Stomach (tissue), 9 donors: Measurements from ENCODE around the gene NPHP4. TPM values are rescaled to one million over a fixed set of nuclear protein-coding genes. Genes with fewer than 3 reads are reported as not detected.

ENCODE experiments used
- DNase-seq, 2 donors: peaks; one replicate each; pipeline versions ENCODE4 v3.0.0 to v3.0.0-alpha.2; 2013 to 2019
- H3K27ac ChIP-seq, 5 donors: fragments of 200-600 bp in 4 of 5; sonication (generic) in 4 of 5; one replicate each; pipeline ENCODE4 v1.5.1; 2013 to 2019; ENCODE audit warnings: mild to moderate bottlenecking in 1 of 5, moderate library complexity in 1 of 5
- H3K27me3 ChIP-seq, 3 donors: fragments of 200-600 bp; sonication (generic); one replicate each; pipeline ENCODE4 v1.5.1; 2017 to 2019; ENCODE audit warnings: mixed run types in 1 of 3
- H3K36me3 ChIP-seq, 4 donors: fragments of 200-600 bp; sonication (generic); 1 replicate in 3 of 4; 2 replicates in 1 of 4; pipeline ENCODE4 v1.5.1; 2016 to 2019
- H3K4me1 ChIP-seq, 4 donors: fragments of 200-600 bp; sonication (generic); one replicate each; pipeline ENCODE4 v1.5.1; 2016 to 2019
- H3K4me3 ChIP-seq, 4 donors: fragments of 200-600 bp; sonication (generic) in 3 of 4; one replicate each; pipeline ENCODE4 v1.5.1; 2016 to 2019; ENCODE audit warnings: mild to moderate bottlenecking in 1 of 4
- H3K9me3 ChIP-seq, 4 donors: fragments of 200-600 bp; sonication (generic); one replicate each; pipeline ENCODE4 v1.5.1; 2016 to 2019
- EP300 ChIP-seq: sonication (generic); formaldehyde crosslinking; IDR thresholded peaks from one replicate; pipeline ENCODE4 v1.6.1; 2017; ENCODE audit warnings: antibody characterized with exemption
- POLR2A ChIP-seq, 4 donors: fragments of 450-650 bp; IDR thresholded peaks; one replicate each; pipeline ENCODE4 v1.6.1; 2016; ENCODE audit warnings: antibody characterized with exemption in 4 of 4, control low read depth in 2 of 4, mild to moderate bottlenecking in 1 of 4, moderate library complexity in 1 of 4
- POLR2AphosphoS5 ChIP-seq, 3 donors: sonication (generic); formaldehyde crosslinking; IDR thresholded peaks; one replicate each; pipeline ENCODE4 v1.6.1; 2016; ENCODE audit warnings: antibody characterized with exemption in 3 of 3
- WGBS, 5 donors: extraction: QIAGEN DNeasy Blood & Tissue Kit in 3 of 5; methylation state at CpG; one replicate each; pipeline versions ENCODE4 v1.1.5 to v1.1.7; 2013 to 2018; 5-methylcytosine and 5-hydroxymethylcytosine counted together
- intact Hi-C: fragments of 100-400 bp; cut with DNase I; formaldehyde crosslinking; loops from one replicate; pipeline ENCODE4 v1.15.1; 2023; ENCODE audit warnings: low total_unique reads
- polyA plus RNA-seq, 3 donors: library from polyadenylated mRNA; stranded (reverse); fragments of 200-250 nt; gene quantifications; one replicate each; pipeline ENCODE4 v1.2.3, GENCODE V29; 2013
- total RNA-seq, 5 donors: library from RNA; depleted of rRNA; stranded (reverse); fragments of >200 nt; gene quantifications; one replicate each; pipeline versions ENCODE4 v1.1.0 to v1.2.3, GENCODE V29; 2014 to 2016
- TF ChIP-seq, protein P1 (sequence below), 7 experiments: fragments of 450-650 bp in 4 of 7; fragments of 200-600 bp in 3 of 7; sonication (generic) in 3 of 7; IDR thresholded peaks; one replicate each; pipeline ENCODE4 v1.5.1; 2016 to 2019; ENCODE audit warnings: antibody characterized with exemption in 7 of 7, control low read depth in 2 of 7, mild to moderate bottlenecking in 1 of 7
- donor health status: healthy with polysubstance abuse.
- donor health status: Bipolar disorder and iron deficiency.
- donor health status: healthy.

Gene NPHP4
- total and polyA plus RNA-seq, 8 donors, result 1.9 to 29.7 (median 7.3) TPM

DNA sequence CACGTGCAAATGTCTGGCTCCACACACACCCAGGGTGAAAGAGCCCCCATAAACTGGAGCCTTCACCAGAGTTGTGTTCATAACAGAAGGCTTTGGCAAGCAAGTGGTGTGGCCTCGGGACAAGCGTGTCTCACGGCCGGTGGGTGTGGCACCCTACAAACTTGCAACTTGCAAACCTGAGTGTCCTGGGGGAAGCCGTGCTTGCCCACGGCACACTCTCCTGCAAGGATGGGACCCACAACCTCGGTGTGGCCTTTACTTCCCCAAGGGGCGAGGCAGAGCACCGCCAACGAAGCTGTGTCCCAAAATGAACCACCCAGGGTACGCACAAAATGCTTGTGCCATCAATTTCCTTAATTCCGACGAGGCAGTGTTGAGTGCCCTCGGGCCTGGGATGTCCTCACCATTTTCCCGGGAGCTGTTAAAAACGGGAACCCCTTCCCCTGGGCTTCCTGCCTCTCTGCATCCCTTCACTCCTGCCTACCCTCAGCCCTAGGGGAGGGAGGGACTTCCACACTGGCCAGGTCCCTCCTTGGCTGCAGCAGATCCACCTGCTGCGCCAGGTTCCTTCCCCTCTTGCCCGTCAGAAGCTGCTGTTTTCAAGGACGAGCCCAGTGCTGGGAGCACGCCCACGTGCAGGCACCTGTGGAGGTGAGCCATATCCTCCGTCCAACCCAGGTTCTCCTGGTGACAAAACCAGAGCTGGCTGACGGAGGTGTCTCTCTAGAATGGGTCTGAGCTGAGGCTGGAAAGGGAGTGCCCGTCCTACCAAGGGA lies 111.4 kb downstream of the NPHP4 start:
- Histone ChIP-seq H3K4me3 (no peak overlapping the region), H3K9me3 (peaks cover 0 to 12% (median 4%) of the 10 kb centered on the region in 4 donors), H3K27me3 (no peaks in the 10 kb centered on the region), H3K27ac (no peak overlapping the region), H3K4me1 (no peaks in the 10 kb centered on the region), H3K36me3 (peaks cover 0 to 88% (median 58%) of the 10 kb centered on the region in 4 donors)
- 95 to 97% (median 96%) methylated on average over 20 to 25 of the region's 25 CpGs for WGBS, 5 donors
- intact Hi-C loops, result no loop called here
- TF ChIP-seq POLR2AphosphoS5 (IDR thresholded peaks at IDR 0.05), result no peak
- TF ChIP-seq EP300, result no peak
- TF ChIP-seq, protein P1, sequence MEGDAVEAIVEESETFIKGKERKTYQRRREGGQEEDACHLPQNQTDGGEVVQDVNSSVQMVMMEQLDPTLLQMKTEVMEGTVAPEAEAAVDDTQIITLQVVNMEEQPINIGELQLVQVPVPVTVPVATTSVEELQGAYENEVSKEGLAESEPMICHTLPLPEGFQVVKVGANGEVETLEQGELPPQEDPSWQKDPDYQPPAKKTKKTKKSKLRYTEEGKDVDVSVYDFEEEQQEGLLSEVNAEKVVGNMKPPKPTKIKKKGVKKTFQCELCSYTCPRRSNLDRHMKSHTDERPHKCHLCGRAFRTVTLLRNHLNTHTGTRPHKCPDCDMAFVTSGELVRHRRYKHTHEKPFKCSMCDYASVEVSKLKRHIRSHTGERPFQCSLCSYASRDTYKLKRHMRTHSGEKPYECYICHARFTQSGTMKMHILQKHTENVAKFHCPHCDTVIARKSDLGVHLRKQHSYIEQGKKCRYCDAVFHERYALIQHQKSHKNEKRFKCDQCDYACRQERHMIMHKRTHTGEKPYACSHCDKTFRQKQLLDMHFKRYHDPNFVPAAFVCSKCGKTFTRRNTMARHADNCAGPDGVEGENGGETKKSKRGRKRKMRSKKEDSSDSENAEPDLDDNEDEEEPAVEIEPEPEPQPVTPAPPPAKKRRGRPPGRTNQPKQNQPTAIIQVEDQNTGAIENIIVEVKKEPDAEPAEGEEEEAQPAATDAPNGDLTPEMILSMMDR (IDR thresholded peaks at IDR 0.05), result no peak
- TF ChIP-seq POLR2A (IDR thresholded peaks at IDR 0.05), result no peak
- no peak for DNase-seq

DNA sequence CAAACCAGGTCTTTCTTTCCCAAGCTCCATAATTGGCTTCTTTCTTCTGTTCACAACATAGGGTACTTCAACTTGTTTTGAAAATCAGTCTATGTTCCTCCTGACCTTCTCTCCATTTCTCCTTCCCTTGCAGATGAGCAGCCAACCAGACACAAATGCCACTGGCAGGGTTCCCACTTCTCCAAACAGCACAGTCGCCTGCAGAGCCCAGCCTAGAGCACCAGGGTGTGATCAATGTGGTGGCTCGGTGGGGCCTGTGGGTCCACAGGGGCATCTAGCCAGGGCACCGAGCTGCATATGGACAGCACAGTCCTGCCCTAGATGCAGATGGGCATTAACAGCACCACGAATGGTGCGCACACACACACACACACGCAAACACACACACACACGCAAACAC lies 112.8 kb downstream of the NPHP4 start:
- H3K27ac ChIP-seq, result no peak overlapping the region
- TF ChIP-seq, protein P1 (IDR thresholded peaks at IDR 0.05), result no peak
- no peak for TF ChIP-seq EP300
- no peak for TF ChIP-seq POLR2A (IDR thresholded peaks at IDR 0.05)
- TF ChIP-seq POLR2AphosphoS5 (IDR thresholded peaks at IDR 0.05), result no peak
- DNase-seq, result no peak
- no peaks in the 10 kb centered on the region for H3K4me1 ChIP-seq
- peaks cover 0 to 97% (median 72%) of the 10 kb centered on the region in 4 donors for H3K36me3 ChIP-seq
- no peak overlapping the region for H3K4me3 ChIP-seq
- WGBS, 5 donors, result 73 to 88% (median 84%) methylated on average over 5 to 7 of the region's 7 CpGs
- intact Hi-C loops, result no loop called here
- no peaks in the 10 kb centered on the region for H3K27me3 ChIP-seq
- H3K9me3 ChIP-seq, result peaks cover 0 to 12% (median 4%) of the 10 kb centered on the region in 4 donors

DNA sequence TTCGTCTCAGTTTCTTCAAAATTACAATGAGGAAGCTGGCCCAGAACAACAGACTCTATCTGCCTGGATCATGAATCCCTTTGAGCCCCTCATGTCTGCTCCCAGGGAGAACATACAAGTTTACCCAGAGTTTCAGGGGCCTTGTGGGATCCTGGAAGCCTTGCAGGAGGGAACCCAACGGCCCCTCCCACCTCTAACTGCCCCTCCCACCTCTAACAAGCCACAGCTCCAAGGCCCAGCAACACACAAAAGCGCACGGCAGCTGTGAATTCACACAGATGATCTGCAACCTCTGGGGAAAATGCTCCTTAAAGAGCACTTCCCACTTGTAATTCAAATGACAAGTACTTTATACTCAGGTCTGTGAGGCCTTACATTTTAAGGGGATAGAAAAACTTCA lies 113.3 kb downstream of the NPHP4 start:
- DNase-seq, result no peak
- Histone ChIP-seq H3K27ac (no peak overlapping the region), H3K4me1 (no peaks in the 10 kb centered on the region), H3K4me3 (no peak overlapping the region), H3K36me3 (peaks cover 0 to 99% (median 76%) of the 10 kb centered on the region in 4 donors), H3K27me3 (no peaks in the 10 kb centered on the region), H3K9me3 (peaks cover 0 to 12% (median 4%) of the 10 kb centered on the region in 4 donors)
- TF ChIP-seq EP300 (no peak), POLR2A (IDR thresholded peaks at IDR 0.05) (no peak), POLR2AphosphoS5 (IDR thresholded peaks at IDR 0.05) (no peak)
- TF ChIP-seq, protein P1 (IDR thresholded peaks at IDR 0.05), result no peak
- WGBS, 5 donors, result 77 to 86% (median 82%) methylated on average over 4 of the region's 4 CpGs
- intact Hi-C loops, result no loop called here

DNA sequence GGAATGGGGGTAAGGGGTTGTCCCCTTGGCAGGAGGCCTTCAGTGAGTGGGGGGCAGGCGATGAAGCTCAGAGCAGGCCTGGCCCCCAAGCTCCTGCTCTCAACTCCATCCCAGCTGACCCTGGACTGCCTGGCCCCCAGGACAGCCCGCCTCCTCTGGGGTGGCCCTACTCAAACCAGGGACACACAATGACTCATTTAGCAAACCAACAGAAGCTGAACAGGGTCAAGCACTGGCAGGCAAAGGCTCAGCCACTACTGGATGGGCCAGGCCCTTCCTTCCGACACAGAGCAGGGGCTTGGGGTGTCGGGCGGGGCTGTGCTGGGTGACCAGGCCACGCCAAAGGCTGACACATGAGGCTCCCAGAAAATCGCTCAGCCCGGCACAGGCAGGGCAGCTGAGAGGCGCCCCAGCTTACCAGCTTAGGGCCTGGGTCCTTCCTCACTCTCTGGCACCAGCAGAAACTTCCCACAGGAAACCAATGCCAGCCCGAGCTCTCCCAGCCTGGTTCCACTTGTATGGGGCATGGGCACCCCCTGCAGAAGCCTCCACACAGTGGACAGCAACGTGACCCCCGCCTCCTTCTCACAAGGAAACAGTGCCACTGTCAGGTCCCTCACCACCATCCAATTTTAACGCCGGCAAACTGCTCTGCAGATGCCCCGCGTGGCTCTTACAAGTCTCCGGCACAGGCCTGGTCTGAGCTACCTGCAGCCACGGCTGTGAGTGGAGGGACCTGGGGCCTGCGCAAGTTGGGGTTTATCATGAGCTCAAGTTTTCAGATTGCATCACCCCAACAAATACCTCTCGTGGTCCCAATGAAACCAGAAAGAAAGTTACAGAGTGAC lies 114.3 kb downstream of the NPHP4 start:
- H3K9me3 ChIP-seq, result peaks cover 0 to 12% (median 4%) of the 10 kb centered on the region in 4 donors
- H3K27me3 ChIP-seq, result no peaks in the 10 kb centered on the region
- 94 to 97% (median 95%) methylated on average over 13 to 20 of the region's 20 CpGs for WGBS, 5 donors
- TF ChIP-seq POLR2AphosphoS5 (IDR thresholded peaks at IDR 0.05), result no peak
- TF ChIP-seq EP300, result no peak
- no peak for TF ChIP-seq POLR2A (IDR thresholded peaks at IDR 0.05)
- TF ChIP-seq, protein P1 (IDR thresholded peaks at IDR 0.05), result no peak
- no peak overlapping the region for H3K27ac ChIP-seq
- intact Hi-C loops, result no loop called here
- peaks cover 0 to 100% (median 78%) of the 10 kb centered on the region in 4 donors for H3K36me3 ChIP-seq
- no peaks in the 10 kb centered on the region for H3K4me1 ChIP-seq
- no peak for DNase-seq
- H3K4me3 ChIP-seq, result no peak overlapping the region
